SU-DHL-6 (cell line): ENCODE measurements around the gene SLC25A39.

ENCODE experiments used
- CTCF ChIP-seq: fragments of 200-600 bp; sonication (generic); IDR thresholded peaks from one replicate; pipeline ENCODE4 v1.5.1; 2017; ENCODE audit warnings: antibody characterized with exemption, mild to moderate bottlenecking, low read length, moderate library complexity; ENCODE audit not compliant: insufficient read depth, poor library complexity, severe bottlenecking
- EZH2phosphoT487 ChIP-seq: fragments of 200-600 bp; sonication (generic), shearing (Covaris generic); conservative IDR thresholded peaks from 2 replicates; pipeline ENCODE4 v1.6.1; 2018; ENCODE audit warnings: mild to moderate bottlenecking, antibody characterized with exemption, low read length, moderate library complexity, mixed read lengths

- TF ChIP-seq EZH2phosphoT487: no peak
- no peak for TF ChIP-seq CTCF
These were observed 8.6 kb downstream of the SLC25A39 start for GRCh38 chr17:44315760-44316731.
